ENCODE measurements around the gene IFT81.

- TF ChIP-seq, protein P1, sequence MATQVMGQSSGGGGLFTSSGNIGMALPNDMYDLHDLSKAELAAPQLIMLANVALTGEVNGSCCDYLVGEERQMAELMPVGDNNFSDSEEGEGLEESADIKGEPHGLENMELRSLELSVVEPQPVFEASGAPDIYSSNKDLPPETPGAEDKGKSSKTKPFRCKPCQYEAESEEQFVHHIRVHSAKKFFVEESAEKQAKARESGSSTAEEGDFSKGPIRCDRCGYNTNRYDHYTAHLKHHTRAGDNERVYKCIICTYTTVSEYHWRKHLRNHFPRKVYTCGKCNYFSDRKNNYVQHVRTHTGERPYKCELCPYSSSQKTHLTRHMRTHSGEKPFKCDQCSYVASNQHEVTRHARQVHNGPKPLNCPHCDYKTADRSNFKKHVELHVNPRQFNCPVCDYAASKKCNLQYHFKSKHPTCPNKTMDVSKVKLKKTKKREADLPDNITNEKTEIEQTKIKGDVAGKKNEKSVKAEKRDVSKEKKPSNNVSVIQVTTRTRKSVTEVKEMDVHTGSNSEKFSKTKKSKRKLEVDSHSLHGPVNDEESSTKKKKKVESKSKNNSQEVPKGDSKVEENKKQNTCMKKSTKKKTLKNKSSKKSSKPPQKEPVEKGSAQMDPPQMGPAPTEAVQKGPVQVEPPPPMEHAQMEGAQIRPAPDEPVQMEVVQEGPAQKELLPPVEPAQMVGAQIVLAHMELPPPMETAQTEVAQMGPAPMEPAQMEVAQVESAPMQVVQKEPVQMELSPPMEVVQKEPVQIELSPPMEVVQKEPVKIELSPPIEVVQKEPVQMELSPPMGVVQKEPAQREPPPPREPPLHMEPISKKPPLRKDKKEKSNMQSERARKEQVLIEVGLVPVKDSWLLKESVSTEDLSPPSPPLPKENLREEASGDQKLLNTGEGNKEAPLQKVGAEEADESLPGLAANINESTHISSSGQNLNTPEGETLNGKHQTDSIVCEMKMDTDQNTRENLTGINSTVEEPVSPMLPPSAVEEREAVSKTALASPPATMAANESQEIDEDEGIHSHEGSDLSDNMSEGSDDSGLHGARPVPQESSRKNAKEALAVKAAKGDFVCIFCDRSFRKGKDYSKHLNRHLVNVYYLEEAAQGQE (IDR thresholded peaks at IDR 0.05; ENCODE audit: insufficient read depth in 1 of 2, low read depth in 2 of 2, low read length in 1 of 2): no peak
- TF ChIP-seq, protein P2, sequence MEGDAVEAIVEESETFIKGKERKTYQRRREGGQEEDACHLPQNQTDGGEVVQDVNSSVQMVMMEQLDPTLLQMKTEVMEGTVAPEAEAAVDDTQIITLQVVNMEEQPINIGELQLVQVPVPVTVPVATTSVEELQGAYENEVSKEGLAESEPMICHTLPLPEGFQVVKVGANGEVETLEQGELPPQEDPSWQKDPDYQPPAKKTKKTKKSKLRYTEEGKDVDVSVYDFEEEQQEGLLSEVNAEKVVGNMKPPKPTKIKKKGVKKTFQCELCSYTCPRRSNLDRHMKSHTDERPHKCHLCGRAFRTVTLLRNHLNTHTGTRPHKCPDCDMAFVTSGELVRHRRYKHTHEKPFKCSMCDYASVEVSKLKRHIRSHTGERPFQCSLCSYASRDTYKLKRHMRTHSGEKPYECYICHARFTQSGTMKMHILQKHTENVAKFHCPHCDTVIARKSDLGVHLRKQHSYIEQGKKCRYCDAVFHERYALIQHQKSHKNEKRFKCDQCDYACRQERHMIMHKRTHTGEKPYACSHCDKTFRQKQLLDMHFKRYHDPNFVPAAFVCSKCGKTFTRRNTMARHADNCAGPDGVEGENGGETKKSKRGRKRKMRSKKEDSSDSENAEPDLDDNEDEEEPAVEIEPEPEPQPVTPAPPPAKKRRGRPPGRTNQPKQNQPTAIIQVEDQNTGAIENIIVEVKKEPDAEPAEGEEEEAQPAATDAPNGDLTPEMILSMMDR (IDR thresholded peaks at IDR 0.05): no peak
- TF ChIP-seq POLR2AphosphoS5 (IDR thresholded peaks at IDR 0.05; ENCODE audit: low read depth, low read length) (no peak), TCF7L2 (IDR thresholded peaks at IDR 0.05; ENCODE audit: low read depth, low read length) (no peak), SIN3A (IDR thresholded peaks at IDR 0.05; ENCODE audit: borderline replicate concordance, insufficient read depth, low read depth, low read length) (no peak)
These were observed 32.9 kb upstream of the IFT81 start for GRCh38 chr12:110091136-110091711.

All from Panc1 (cell line).